Mononuclear cell (primary cell): Measurements from ENCODE around the gene OR2J2. TPM values are rescaled to one million over a fixed set of nuclear protein-coding genes. Genes with fewer than 3 reads are reported as not detected.
"Not testable (repeated sequence)": the region's sequence is repeated elsewhere in the genome, so short reads cannot be mapped to it uniquely, and the experiment has no call there.

ENCODE experiments used
- H3K27me3 ChIP-seq: 2 replicates; pipeline ENCODE4 v1.6.0; 2011; ENCODE audit warnings: low read length, control low read depth; ENCODE audit not compliant: insufficient read depth
- H3K4me1 ChIP-seq: 2 replicates; pipeline ENCODE4 v1.5.1; 2011; ENCODE audit warnings: mild to moderate bottlenecking, low read length, control low read depth; ENCODE audit not compliant: insufficient read depth
- H3K4me3 ChIP-seq: 2 replicates; pipeline ENCODE4 v1.5.1; 2011; ENCODE audit warnings: mild to moderate bottlenecking, low read length, moderate library complexity
- H3K9me3 ChIP-seq: 2 replicates; pipeline ENCODE4 v1.5.1; 2011; ENCODE audit warnings: low read depth, mild to moderate bottlenecking, control low read depth, low read length
- total RNA-seq: library from RNA; depleted of rRNA; stranded (reverse); fragments of >200 nt; gene quantifications from one replicate; pipeline ENCODE4 v1.2.3, GENCODE V29; 2012

Gene OR2J2
- total RNA-seq, 1 donor = not detected

- H3K4me1 ChIP-seq, H3K27me3 ChIP-seq, H3K4me3 ChIP-seq, H3K9me3 ChIP-seq: not testable (repeated sequence)
Observed at GRCh38 chr6:29188659-29189058, 18.0 kb downstream of the OR2J2 start.

GRCh38 chr6:29200767-29201662 lies 30.3 kb downstream of the OR2J2 start:
- Histone ChIP-seq H3K9me3 (no peaks in the 10 kb centered on the region), H3K27me3 (peaks cover 2% of the 10 kb centered on the region), H3K4me1 (no peaks in the 10 kb centered on the region), H3K4me3 (no peak overlapping the region)

GRCh38 chr6:29201966-29202365 lies 31.3 kb downstream of the OR2J2 start:
- H3K4me3 ChIP-seq = no peak overlapping the region
- H3K27me3 ChIP-seq = peaks cover 2% of the 10 kb centered on the region

GRCh38 chr6:29211488-29211887 lies 40.8 kb downstream of the OR2J2 start:
- no peak overlapping the region for H3K4me3 ChIP-seq
- H3K9me3 ChIP-seq = no peaks in the 10 kb centered on the region
- no peaks in the 10 kb centered on the region for H3K27me3 ChIP-seq
- no peaks in the 10 kb centered on the region for H3K4me1 ChIP-seq

More at GRCh38 chr6:29201966-29202365, 31.3 kb downstream of the OR2J2 start:
- no peaks in the 10 kb centered on the region for H3K9me3 ChIP-seq
- H3K4me1 ChIP-seq = no peaks in the 10 kb centered on the region

GRCh38 chr6:29216528-29216927 lies 45.8 kb downstream of the OR2J2 start:
- H3K27me3 ChIP-seq = no peaks in the 10 kb centered on the region
- no peaks in the 10 kb centered on the region for H3K4me1 ChIP-seq
- H3K4me3 ChIP-seq = no peak overlapping the region
- H3K9me3 ChIP-seq = no peaks in the 10 kb centered on the region

- not testable (repeated sequence) for H3K4me3 ChIP-seq, H3K4me1 ChIP-seq, H3K27me3 ChIP-seq, H3K9me3 ChIP-seq
Observed at GRCh38 chr6:29217242-29217641, 46.5 kb downstream of the OR2J2 start.

- H3K9me3 ChIP-seq, H3K4me3 ChIP-seq, H3K4me1 ChIP-seq, H3K27me3 ChIP-seq: not testable (repeated sequence)
Observed at GRCh38 chr6:29218056-29218455, 47.3 kb downstream of the OR2J2 start.

Other genes starting within 250 kb of the OR2J2 start
- gene TRIM27, start 246.9 kb upstream of the OR2J2 start, total RNA-seq = 18.5 TPM
- gene ZNF311, start 165.6 kb upstream of the OR2J2 start, total RNA-seq = 0.10 TPM
- not detected for gene OR2W1, start 125.7 kb upstream of the OR2J2 start, total RNA-seq
- not detected for gene OR2B3, start 83.6 kb upstream of the OR2J2 start, total RNA-seq
- not detected for gene OR2J1, start 71.4 kb upstream of the OR2J2 start, total RNA-seq
- gene OR2J3, start 62.8 kb upstream of the OR2J2 start, total RNA-seq = not detected
- gene OR14J1, start 130.8 kb downstream of the OR2J2 start, total RNA-seq = under 0.01 TPM
- not detected for gene OR5V1, start 198.0 kb downstream of the OR2J2 start, total RNA-seq
- not detected for gene OR12D3, start 204.4 kb downstream of the OR2J2 start, total RNA-seq
- gene OR12D2, start 224.7 kb downstream of the OR2J2 start, total RNA-seq = not detected
- gene OR12D1, start 244.0 kb downstream of the OR2J2 start, total RNA-seq = not detected